GM12865 (cell line): ENCODE results near the gene PIR.
A peak's percentile ranks its signal among the peaks of the same experiment; 100 is the strongest.

ENCODE experiments used
- DNase-seq: peaks from one replicate; pipeline ENCODE4 v3.0.0; 2010; ENCODE audit warnings: low read depth
- H3K4me3 ChIP-seq: 2 replicates; pipeline ENCODE4 v1.5.1; 2011; ENCODE audit warnings: mild to moderate bottlenecking, low read depth, low read length, control low read depth
- TF ChIP-seq, protein P1 (sequence below): IDR thresholded peaks from 2 replicates; pipeline ENCODE4 v1.5.1; 2011; ENCODE audit warnings: low read length, control low read depth, low read depth, inconsistent platforms; ENCODE audit not compliant: insufficient read depth; ENCODE audit errors: missing control alignments

The PIR gene

GRCh38 chrX:15416133-15416993, 76.8 kb downstream of the PIR start:
- H3K4me3 ChIP-seq = no peak overlapping the region
- peak; percentile 15 for DNase-seq
- TF ChIP-seq, protein P1, sequence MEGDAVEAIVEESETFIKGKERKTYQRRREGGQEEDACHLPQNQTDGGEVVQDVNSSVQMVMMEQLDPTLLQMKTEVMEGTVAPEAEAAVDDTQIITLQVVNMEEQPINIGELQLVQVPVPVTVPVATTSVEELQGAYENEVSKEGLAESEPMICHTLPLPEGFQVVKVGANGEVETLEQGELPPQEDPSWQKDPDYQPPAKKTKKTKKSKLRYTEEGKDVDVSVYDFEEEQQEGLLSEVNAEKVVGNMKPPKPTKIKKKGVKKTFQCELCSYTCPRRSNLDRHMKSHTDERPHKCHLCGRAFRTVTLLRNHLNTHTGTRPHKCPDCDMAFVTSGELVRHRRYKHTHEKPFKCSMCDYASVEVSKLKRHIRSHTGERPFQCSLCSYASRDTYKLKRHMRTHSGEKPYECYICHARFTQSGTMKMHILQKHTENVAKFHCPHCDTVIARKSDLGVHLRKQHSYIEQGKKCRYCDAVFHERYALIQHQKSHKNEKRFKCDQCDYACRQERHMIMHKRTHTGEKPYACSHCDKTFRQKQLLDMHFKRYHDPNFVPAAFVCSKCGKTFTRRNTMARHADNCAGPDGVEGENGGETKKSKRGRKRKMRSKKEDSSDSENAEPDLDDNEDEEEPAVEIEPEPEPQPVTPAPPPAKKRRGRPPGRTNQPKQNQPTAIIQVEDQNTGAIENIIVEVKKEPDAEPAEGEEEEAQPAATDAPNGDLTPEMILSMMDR = no peak

DNA sequence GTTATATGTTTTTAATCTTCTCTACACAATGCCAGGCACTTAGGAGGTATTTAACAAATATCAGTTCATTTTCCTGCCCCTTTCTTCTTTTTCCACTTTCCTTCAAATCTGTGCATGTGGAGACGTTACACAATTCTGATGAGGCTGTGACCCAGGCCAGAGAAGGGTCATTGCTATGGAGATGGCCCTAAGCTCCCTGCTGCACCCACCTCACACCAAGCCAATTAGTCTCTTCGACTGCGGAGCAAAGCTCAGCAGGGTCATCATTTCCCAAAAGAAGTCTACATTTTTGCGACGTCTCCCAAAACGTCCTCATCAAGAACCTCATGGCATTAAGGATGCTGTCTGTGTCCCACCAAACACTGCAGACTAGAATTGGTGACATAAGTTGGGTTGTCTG, 80.0 kb downstream of the PIR start:
- DNase-seq = no peak
- no peak overlapping the region for H3K4me3 ChIP-seq

GRCh38 chrX:15410947-15411346, 82.2 kb downstream of the PIR start:
- DNase-seq = no peak
- H3K4me3 ChIP-seq = no peak overlapping the region
- TF ChIP-seq, protein P1 = no peak

More for the DNA sequence above, 80.0 kb downstream of the PIR start:
- TF ChIP-seq, protein P1 = no peak

- DNase-seq = no peak
- TF ChIP-seq, protein P1 = no peak
- no peak overlapping the region for H3K4me3 ChIP-seq
These were observed 82.7 kb downstream of the PIR start for GRCh38 chrX:15410430-15410829.

DNA sequence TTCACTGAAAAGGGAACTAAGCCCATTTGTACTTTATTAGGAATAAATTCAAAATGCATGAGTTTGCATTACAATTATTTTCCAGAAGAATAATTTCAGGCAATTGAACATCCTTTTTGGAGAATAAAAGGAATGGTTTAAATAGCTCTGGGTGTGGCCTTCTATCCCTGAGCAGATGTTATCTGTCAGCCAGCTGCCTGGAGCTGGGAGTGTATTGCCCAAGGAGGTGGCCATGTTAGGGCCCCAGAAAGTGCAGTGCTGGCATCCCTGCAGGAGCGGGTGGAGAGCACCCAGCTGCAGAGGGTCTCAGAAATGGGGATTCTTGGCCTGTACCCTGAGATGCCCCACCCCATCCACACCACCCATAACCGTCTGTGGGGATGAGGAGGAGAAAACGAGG, 87.3 kb downstream of the PIR start:
- no peak for DNase-seq
- no peak overlapping the region for H3K4me3 ChIP-seq
- TF ChIP-seq, protein P1 = no peak

- TF ChIP-seq, protein P1 = no peak
- H3K4me3 ChIP-seq = no peak overlapping the region
- DNase-seq = no peak
These were observed 88.6 kb downstream of the PIR start for GRCh38 chrX:15404401-15405096.
